ENCODE data around the gene PFN1.

DNA sequence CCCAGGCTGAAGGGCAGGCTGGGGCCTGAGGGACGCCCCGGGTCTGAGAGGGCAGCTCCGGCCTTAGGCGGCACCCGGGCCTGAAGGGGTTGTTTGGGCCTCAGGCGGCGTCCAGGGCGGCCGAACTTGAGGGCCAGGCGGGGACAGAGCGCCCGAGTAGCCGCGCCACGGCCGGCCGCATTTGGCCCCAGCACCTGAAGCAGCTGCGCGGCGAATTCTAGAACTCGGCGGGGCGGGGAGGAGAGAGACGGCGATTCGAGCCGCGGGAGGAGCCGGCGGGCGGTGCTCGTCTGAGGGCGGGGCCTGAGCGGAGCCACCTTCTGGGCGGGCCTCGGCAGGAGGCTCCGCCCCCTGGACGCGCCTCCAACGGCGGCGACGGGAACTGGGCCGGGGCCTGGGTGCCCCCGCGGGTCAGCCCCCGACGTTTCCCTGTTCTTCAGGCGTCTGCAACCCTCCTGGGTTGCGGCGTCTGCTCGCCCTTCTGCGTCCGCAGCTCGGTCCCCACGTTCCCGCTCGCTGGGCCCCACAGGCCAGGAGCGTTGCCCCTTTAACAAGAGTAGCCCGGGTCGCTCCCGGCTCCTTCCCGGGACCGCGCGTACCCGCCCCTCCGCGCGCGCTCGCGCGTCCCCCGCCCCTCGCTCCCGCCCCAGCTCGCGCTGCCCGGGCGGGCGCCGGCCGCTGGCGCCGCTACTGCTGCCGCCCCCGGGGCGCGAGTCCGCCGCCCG is 49.1 kb upstream of the PFN1 start, which contains the start of the genes INCA1 and KIF1C:
- TF ChIP-seq, protein P1, sequence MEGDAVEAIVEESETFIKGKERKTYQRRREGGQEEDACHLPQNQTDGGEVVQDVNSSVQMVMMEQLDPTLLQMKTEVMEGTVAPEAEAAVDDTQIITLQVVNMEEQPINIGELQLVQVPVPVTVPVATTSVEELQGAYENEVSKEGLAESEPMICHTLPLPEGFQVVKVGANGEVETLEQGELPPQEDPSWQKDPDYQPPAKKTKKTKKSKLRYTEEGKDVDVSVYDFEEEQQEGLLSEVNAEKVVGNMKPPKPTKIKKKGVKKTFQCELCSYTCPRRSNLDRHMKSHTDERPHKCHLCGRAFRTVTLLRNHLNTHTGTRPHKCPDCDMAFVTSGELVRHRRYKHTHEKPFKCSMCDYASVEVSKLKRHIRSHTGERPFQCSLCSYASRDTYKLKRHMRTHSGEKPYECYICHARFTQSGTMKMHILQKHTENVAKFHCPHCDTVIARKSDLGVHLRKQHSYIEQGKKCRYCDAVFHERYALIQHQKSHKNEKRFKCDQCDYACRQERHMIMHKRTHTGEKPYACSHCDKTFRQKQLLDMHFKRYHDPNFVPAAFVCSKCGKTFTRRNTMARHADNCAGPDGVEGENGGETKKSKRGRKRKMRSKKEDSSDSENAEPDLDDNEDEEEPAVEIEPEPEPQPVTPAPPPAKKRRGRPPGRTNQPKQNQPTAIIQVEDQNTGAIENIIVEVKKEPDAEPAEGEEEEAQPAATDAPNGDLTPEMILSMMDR (IDR thresholded peaks at IDR 0.05), result peak in 2 of 4 experiments; percentile 19 to 46
- TF ChIP-seq POLR2A (IDR thresholded peaks at IDR 0.05), result peak; percentile 79 to 85
